SK-N-SH treated with all-trans-retinoic acid at 6 μM for 48 hours (cell line): ENCODE measurements around the gene COL4A1.

Source experiments
- ATAC-seq: fragments of 200-7000 bp; cut with Tn5 transposase; 3 replicates; pipeline ENCODE4 v1.9.1; 2020; ENCODE audit warnings: mild to moderate bottlenecking, moderate library complexity
- ARNTL ChIP-seq: fragments of 450-650 bp; formaldehyde crosslinking; IDR thresholded peaks from 2 replicates; pipeline ENCODE4 v1.5.0; 2020; ENCODE audit warnings: low read depth, mild to moderate bottlenecking, moderate library complexity, borderline replicate concordance
- CREB5 ChIP-seq: fragments of 250-450 bp; sonication (Bioruptor Pico); IDR thresholded peaks from 2 replicates; pipeline ENCODE4 v1.5.1; 2020; ENCODE audit warnings: low read depth, mild to moderate bottlenecking, moderate library complexity
- CSDC2 ChIP-seq: fragments of 250-450 bp; sonication (Bioruptor Pico); IDR thresholded peaks from 2 replicates; pipeline ENCODE4 v1.5.0; 2020; ENCODE audit warnings: mild to moderate bottlenecking, moderate library complexity
- CSRNP3 ChIP-seq: fragments of 250-450 bp; sonication (Bioruptor Pico); IDR thresholded peaks from 2 replicates; pipeline ENCODE4 v1.5.1; 2021; ENCODE audit warnings: mild to moderate bottlenecking, moderate library complexity
- ESRRG ChIP-seq: fragments of 250-450 bp; sonication (Bioruptor Pico); IDR thresholded peaks from 2 replicates; pipeline ENCODE4 v1.6.1; 2021; ENCODE audit warnings: mild to moderate bottlenecking
- GLIS3 ChIP-seq: fragments of 250-450 bp; sonication (Bioruptor Pico); IDR thresholded peaks from 2 replicates; pipeline ENCODE4 v1.5.0; 2020; ENCODE audit warnings: mild to moderate bottlenecking, moderate library complexity
- ISL1 ChIP-seq: fragments of 250-450 bp; sonication (Bioruptor Pico); IDR thresholded peaks from 2 replicates; pipeline ENCODE4 v2.1.2; 2022; ENCODE audit warnings: mild to moderate bottlenecking, moderate library complexity
- OSR1 ChIP-seq: fragments of 250-450 bp; sonication (Bioruptor Pico); IDR thresholded peaks from 2 replicates; pipeline ENCODE4 v1.8.0; 2022; ENCODE audit warnings: moderate library complexity, mild to moderate bottlenecking, inconsistent platforms
- PPARA ChIP-seq: fragments of 250-450 bp; sonication (Bioruptor Pico); IDR thresholded peaks from 2 replicates; pipeline ENCODE4 v1.5.0; 2020; ENCODE audit warnings: mild to moderate bottlenecking, borderline replicate concordance
- RARB ChIP-seq: fragments of 250-450 bp; sonication (Bioruptor Pico); IDR thresholded peaks from 2 replicates; pipeline ENCODE4 v1.8.0; 2021; ENCODE audit warnings: mild to moderate bottlenecking, moderate library complexity
- SNAI2 ChIP-seq: fragments of 250-450 bp; sonication (Bioruptor Pico); IDR thresholded peaks from 2 replicates; pipeline ENCODE4 v1.5.0; 2020; ENCODE audit warnings: mild to moderate bottlenecking, moderate library complexity
- TCF4 ChIP-seq: fragments of 250-450 bp; sonication (Bioruptor Pico); IDR thresholded peaks from 2 replicates; pipeline ENCODE4 v1.8.0; 2021; ENCODE audit warnings: mild to moderate bottlenecking, moderate library complexity, borderline replicate concordance
- TOX ChIP-seq: fragments of 250-450 bp; sonication (Bioruptor Pico); IDR thresholded peaks from 2 replicates; pipeline ENCODE4 v1.8.0; 2021; ENCODE audit warnings: mild to moderate bottlenecking, moderate library complexity, borderline replicate concordance
- TSHZ2 ChIP-seq: fragments of 250-450 bp; sonication (Bioruptor Pico); IDR thresholded peaks from 2 replicates; pipeline ENCODE4 v1.5.0; 2020; ENCODE audit warnings: mild to moderate bottlenecking, moderate library complexity
- ZC3H10 ChIP-seq: fragments of 250-450 bp; sonication (Bioruptor Pico); IDR thresholded peaks from 2 replicates; pipeline ENCODE4 v1.5.1; 2021; ENCODE audit warnings: mild to moderate bottlenecking, moderate library complexity
- ZFP3 ChIP-seq: fragments of 250-450 bp; sonication (Bioruptor Pico); IDR thresholded peaks from 2 replicates; pipeline ENCODE4 v1.5.0; 2020; ENCODE audit warnings: mild to moderate bottlenecking, moderate library complexity
- ZFP30 ChIP-seq: fragments of 450-650 bp; formaldehyde crosslinking; IDR thresholded peaks from 2 replicates; pipeline ENCODE4 v1.5.0; 2022; ENCODE audit warnings: mild to moderate bottlenecking, moderate library complexity
- ZNF565 ChIP-seq: fragments of 450-650 bp; formaldehyde crosslinking; conservative IDR thresholded peaks from 2 replicates; pipeline ENCODE4 v1.5.0; 2020; ENCODE audit warnings: low read depth, mild to moderate bottlenecking, moderate library complexity
- ZNF70 ChIP-seq: fragments of 450-650 bp; formaldehyde crosslinking; IDR thresholded peaks from 2 replicates; pipeline ENCODE4 v1.5.0; 2020; ENCODE audit warnings: mild to moderate bottlenecking, moderate library complexity
- ZNF8 ChIP-seq: fragments of 450-650 bp; formaldehyde crosslinking; IDR thresholded peaks from 2 replicates; pipeline ENCODE4 v1.5.0; 2020; ENCODE audit warnings: mild to moderate bottlenecking, moderate library complexity
- TF ChIP-seq, protein P1 (sequence below): fragments of 250-450 bp; sonication (Bioruptor Pico); IDR thresholded peaks from 2 replicates; pipeline ENCODE4 v1.8.0; 2021; ENCODE audit warnings: low read depth, mild to moderate bottlenecking, moderate library complexity, borderline replicate concordance
- TF ChIP-seq, protein P2 (sequence below): fragments of 250-450 bp; sonication (Bioruptor Pico); IDR thresholded peaks from 2 replicates; pipeline ENCODE4 v1.8.0; 2020; ENCODE audit warnings: mild to moderate bottlenecking, moderate library complexity, borderline replicate concordance

Gene COL4A1

GRCh38 chr13:110170882-110171281, 136.1 kb downstream of the COL4A1 start:
- ATAC-seq, result no peak
- no peak for TF ChIP-seq ESRRG
- no peak for TF ChIP-seq PPARA (CRISPR knock-in tag)
- no peak for TF ChIP-seq ISL1 (CRISPR knock-in tag)
- no peak for TF ChIP-seq RARB (CRISPR knock-in tag)
- no peak for TF ChIP-seq TOX (CRISPR knock-in tag)
- TF ChIP-seq ZC3H10, result no peak
- TF ChIP-seq CSRNP3 (CRISPR knock-in tag), result no peak
- TF ChIP-seq ARNTL (CRISPR knock-in tag), result no peak
- no peak for TF ChIP-seq SNAI2
- no peak for TF ChIP-seq ZNF8 (CRISPR knock-in tag)
- TF ChIP-seq ZNF70 (CRISPR knock-in tag), result no peak
- TF ChIP-seq OSR1 (CRISPR knock-in tag), result no peak
- no peak for TF ChIP-seq TCF4

DNA sequence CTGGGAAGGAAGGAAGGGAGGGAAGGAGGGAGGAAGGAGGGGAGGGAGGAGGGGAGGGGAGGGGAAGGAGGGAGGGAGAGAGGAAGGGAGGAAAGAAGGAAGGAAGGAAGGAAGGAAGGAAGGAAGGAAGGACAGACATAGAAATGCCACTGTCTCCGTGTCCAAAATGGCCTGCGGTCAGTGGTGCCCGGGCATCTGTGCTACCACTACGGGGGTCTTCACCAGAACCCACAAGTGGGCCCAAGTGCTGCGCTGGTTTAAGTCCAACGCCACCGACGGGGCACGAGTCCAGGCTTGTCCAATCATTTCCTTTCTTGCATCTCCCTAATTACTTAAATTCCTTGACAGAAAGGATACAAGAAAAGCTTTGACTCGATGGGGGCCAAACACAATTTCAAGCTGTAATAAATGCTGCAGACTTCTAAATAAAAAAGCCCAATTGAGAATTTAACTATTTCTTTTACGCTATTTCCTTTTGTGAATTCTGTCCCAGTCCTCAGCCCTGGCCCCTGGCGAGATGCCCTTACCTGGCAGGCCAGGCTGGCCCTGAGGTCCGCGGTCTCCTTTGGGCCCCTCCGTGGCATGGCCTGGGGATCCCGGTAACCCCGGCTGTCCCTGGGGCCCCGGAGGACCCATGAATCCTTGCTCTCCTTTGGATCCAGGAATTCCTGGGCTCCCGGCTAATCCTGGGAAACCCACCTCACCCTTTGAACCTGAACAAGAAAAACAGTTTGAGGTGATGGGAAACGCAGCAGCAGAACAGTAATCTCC, 136.8 kb downstream of the COL4A1 start:
- TF ChIP-seq ZC3H10 (no peak), TSHZ2 (CRISPR knock-in tag) (no peak), ZNF565 (CRISPR knock-in tag) (no peak), TOX (CRISPR knock-in tag) (no peak), ZFP3 (no peak), RARB (CRISPR knock-in tag) (no peak), ZNF8 (CRISPR knock-in tag) (no peak), GLIS3 (CRISPR knock-in tag) (no peak), SNAI2 (no peak), ZFP30 (CRISPR knock-in tag) (no peak), CSRNP3 (CRISPR knock-in tag) (no peak), CREB5 (CRISPR knock-in tag) (no peak), ARNTL (CRISPR knock-in tag) (no peak), CSDC2 (CRISPR knock-in tag) (no peak), PPARA (CRISPR knock-in tag) (no peak), ZNF70 (CRISPR knock-in tag) (no peak), ISL1 (CRISPR knock-in tag) (no peak), TCF4 (no peak)
- TF ChIP-seq, protein P1, sequence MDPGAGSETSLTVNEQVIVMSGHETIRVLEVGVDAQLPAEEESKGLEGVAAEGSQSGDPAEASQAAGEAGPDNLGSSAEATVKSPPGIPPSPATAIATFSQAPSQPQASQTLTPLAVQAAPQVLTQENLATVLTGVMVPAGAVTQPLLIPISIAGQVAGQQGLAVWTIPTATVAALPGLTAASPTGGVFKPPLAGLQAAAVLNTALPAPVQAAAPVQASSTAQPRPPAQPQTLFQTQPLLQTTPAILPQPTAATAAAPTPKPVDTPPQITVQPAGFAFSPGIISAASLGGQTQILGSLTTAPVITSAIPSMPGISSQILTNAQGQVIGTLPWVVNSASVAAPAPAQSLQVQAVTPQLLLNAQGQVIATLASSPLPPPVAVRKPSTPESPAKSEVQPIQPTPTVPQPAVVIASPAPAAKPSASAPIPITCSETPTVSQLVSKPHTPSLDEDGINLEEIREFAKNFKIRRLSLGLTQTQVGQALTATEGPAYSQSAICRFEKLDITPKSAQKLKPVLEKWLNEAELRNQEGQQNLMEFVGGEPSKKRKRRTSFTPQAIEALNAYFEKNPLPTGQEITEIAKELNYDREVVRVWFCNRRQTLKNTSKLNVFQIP (CRISPR knock-in tag), result no peak
- TF ChIP-seq, protein P2, sequence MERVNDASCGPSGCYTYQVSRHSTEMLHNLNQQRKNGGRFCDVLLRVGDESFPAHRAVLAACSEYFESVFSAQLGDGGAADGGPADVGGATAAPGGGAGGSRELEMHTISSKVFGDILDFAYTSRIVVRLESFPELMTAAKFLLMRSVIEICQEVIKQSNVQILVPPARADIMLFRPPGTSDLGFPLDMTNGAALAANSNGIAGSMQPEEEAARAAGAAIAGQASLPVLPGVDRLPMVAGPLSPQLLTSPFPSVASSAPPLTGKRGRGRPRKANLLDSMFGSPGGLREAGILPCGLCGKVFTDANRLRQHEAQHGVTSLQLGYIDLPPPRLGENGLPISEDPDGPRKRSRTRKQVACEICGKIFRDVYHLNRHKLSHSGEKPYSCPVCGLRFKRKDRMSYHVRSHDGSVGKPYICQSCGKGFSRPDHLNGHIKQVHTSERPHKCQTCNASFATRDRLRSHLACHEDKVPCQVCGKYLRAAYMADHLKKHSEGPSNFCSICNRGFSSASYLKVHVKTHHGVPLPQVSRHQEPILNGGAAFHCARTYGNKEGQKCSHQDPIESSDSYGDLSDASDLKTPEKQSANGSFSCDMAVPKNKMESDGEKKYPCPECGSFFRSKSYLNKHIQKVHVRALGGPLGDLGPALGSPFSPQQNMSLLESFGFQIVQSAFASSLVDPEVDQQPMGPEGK, result no peak
- ATAC-seq, result no peak
